Activated CD8-positive, alpha-beta memory T cell treated with anti-CD3 and anti-CD28 coated beads, Interleukin-2, amount 10 ng/mL, durations not matched to agents 7 days and 5 days (primary cell): ENCODE measurements around the gene RPS8. TPM values are rescaled to one million over a fixed set of nuclear protein-coding genes. Genes with fewer than 3 reads are reported as not detected.
"Not testable (repeated sequence)": the region's sequence is repeated elsewhere in the genome, so short reads cannot be mapped to it uniquely, and the experiment has no call there.

Experiments
- ATAC-seq: fragments of 150-1000 bp; cut with Tn5 transposase; one replicate; pipeline ENCODE4 v1.10.0; 2021; ENCODE audit warnings: moderate library complexity
- CTCF ChIA-PET: fragments of 350-600 bp; sonication (Branson Sonifier 250); formaldehyde crosslinking; loops from one replicate; lab custom pipeline; 2021; ENCODE audit warnings: antibody characterized with exemption; lab: Charles Lee
- DNase-seq: peaks from one replicate; pipeline ENCODE4 v3.0.0-alpha.2; 2020
- H3K27ac Mint-ChIP-seq: one replicate; pipeline ENCODE4 v1.8.0; 2021; ENCODE audit warnings: mild to moderate bottlenecking, mixed read lengths
- H3K27me3 Mint-ChIP-seq: one replicate; pipeline ENCODE4 v1.8.0; 2021; ENCODE audit warnings: mixed read lengths
- H3K36me3 Mint-ChIP-seq: one replicate; pipeline ENCODE4 v1.8.0; 2021; ENCODE audit warnings: mild to moderate bottlenecking, mixed read lengths
- H3K4me1 Mint-ChIP-seq: one replicate; pipeline ENCODE4 v1.8.0; 2021; ENCODE audit warnings: mixed read lengths
- H3K4me3 Mint-ChIP-seq: one replicate; pipeline ENCODE4 v1.8.0; 2021; ENCODE audit warnings: mild to moderate bottlenecking, moderate library complexity, mixed read lengths
- H3K9me3 Mint-ChIP-seq: one replicate; pipeline ENCODE4 v1.8.0; 2022; ENCODE audit warnings: low read depth, mixed read lengths
- total RNA-seq, 2 experiments: library from RNA; stranded (reverse); gene quantifications; one replicate each; pipeline ENCODE4 v1.2.3, GENCODE V29; 2021

The RPS8 gene
- total RNA-seq, result 1,000 to 10,000 TPM; 1,353 to 1,538 TPM

DNA sequence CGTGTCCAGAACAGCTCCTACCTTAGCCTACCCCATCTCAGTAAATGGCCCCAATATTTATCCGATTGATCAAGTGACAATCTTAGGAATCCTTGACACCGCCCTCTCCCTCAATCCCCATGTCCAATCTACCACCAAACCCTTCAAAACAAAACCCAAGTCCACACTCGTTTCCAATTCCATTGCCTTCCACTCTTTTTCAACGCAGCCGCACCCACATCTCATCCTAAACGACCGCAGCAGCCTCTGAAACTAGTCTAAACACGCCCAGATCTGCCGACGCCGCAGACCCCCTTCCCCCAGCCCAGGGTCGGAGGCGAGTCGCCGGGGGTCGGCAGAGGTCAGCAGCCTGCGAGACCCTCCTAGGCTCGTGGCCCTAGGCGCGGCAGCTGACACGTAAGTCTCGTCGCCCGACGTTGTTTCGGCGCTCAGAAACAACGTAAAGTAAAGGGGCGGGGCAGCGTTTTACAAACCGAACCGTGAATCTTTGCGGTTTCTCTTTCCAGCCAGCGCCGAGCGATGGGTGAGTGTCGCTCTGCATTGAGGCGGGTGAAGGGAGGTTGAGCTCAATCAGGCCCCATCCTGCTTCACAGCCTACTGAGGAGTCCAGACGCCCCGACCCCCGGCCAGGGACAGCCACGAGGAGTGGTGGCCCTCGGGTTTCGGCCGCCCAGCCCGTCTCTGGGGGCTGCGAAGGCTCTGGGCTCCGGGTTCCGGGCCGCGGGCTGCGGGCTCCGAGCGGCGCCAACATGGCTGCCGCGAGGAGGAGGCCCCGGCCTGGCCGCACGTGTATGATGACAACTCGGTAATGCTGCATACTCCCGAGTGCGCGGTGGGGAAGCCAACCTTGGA lies at the start of gene RPS8:
RPS8 (plus strand) TSS at position 463 of the 852 bp plus-strand sequence; CDS start at position 520, 57 bp downstream.
- Mint-ChIP-seq H3K36me3 (peaks cover 46% of the 10 kb centered on the region), H3K4me3 (peak within 1 kb of the TSS; percentile 93), H3K4me1 (peaks cover 37% of the 10 kb centered on the region), H3K9me3 (no peaks in the 10 kb centered on the region), H3K27ac (peak within 1 kb of the TSS; percentile 93), H3K27me3 (no peaks in the 10 kb centered on the region)
- DNase-seq, result peak; percentile 95
- peak; percentile 81 for ATAC-seq
- CTCF ChIA-PET, result interaction anchor here (0.8 to 3.3 kb wide), 11 partner anchors 10 to 528 kb away, joined by 3 to 35 read pairs (median 4); partner anchors contain the start of genes BEST4, HECTD3, KIF2C and PLK3

DNA sequence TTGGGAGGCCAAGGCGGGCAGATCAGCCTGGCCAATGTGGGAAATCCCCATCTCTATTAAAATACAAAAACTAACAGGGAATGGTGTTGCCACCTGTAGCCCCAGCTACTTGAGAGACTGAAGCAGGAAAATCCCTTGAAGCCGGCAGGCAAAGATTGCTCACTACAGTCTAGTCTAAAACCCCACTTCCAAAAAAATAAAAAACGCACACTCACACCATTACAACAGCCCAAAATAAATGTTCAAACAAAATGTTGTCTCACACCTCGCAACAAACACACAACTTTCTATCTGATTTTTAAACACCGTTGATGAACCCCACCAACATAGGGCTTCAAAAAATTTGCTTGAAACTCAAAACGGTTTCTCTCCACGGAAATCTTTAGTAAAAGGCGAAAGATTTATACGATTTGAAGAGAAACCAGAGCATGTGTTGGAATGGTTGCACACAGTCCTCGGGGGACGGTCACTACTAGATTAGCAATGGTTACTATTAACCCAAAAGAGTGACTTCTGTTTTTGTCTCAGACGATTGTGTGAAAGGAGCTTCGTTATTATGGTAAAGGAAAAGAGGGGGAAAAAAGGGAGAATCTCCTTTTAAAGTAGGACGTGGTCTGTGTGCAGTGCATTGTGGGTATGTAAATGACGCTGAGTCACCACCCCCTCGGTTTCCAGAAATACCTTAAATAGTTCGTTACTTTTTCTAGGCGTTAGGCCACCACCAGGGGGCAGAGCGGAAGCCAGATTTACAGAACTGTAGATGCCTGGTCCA lies 44.4 kb upstream of the RPS8 start, which contains the start of gene RNU5D-1:
RNU5D-1 (minus strand) TSS at position 430 of the 772 bp plus-strand sequence.
- Mint-ChIP-seq H3K9me3 (no peaks in the 10 kb centered on the region), H3K27me3 (no peaks in the 10 kb centered on the region), H3K4me1 (peaks cover 33% of the 10 kb centered on the region)

DNA sequence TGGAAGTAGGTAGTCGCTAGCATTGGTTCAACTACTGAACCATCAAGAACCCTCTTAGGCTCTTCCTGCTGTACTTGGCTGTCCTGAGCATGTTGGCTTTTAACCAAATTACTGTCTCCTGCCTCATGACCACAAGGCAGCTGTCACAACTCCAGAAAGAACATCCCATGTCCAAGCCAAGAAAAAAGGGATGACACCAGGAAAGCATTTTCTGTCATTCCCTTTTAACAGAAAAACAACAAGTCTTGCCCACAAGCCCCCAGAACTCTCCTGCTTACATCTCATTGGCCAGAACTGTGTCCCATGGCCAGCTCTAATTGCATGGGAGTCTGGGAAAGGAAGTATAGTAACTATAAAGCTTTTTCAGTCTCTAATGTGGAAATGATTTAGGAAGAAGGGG lies 42.0 kb upstream of the RPS8 start:
- Mint-ChIP-seq H3K9me3 (no peaks in the 10 kb centered on the region), H3K27me3 (no peaks in the 10 kb centered on the region), H3K27ac (no peak overlapping the region), H3K4me1 (peaks cover 23% of the 10 kb centered on the region), H3K4me3 (no peak overlapping the region), H3K36me3 (no peaks in the 10 kb centered on the region)
- DNase-seq, result no peak
- CTCF ChIA-PET, result interaction anchor here (2.0 to 7.7 kb wide), 4 partner anchors 12 to 278 kb away, joined by 7 to 60 read pairs (median 54); partner anchors contain the start of genes BEST4, HECTD3 and UROD
- no peak for ATAC-seq

More for the DNA sequence above, 44.4 kb upstream of the RPS8 start, which contains the start of gene RNU5D-1:
- peak within 1 kb of the TSS; percentile 62 for H3K4me3 Mint-ChIP-seq
- DNase-seq (peak; percentile 97), ATAC-seq (peak; percentile 84)
- CTCF ChIA-PET, result interaction anchor here (0.9 to 7.7 kb wide), 26 partner anchors 9 to 570 kb away, joined by 3 to 60 read pairs (median 7); partner anchors contain the start of genes ARMH1, BEST4, BTBD19 and EIF2B3
- peak within 1 kb of the TSS; percentile 98 for H3K27ac Mint-ChIP-seq
- H3K36me3 Mint-ChIP-seq, result no peaks in the 10 kb centered on the region

DNA sequence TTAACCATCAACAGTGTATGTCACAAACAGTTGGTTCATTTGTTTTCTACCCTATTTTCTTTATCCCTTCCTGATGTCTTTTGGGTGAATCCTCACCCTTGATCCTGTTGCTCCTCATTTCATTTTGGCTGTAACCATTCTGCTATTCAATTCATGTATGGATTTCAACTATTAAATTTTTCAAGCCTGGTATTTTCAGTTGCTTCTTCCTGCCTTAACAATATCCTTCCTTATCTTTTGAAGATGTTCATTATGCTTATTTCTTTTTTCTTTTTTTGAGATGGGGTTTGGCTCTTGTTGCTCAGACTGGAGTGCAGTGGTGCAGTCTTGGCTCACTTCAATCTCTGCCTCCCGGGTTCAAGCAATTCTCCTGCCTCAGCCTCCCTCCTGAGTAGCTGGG lies 41.6 kb upstream of the RPS8 start:
- Mint-ChIP-seq H3K36me3 (no peaks in the 10 kb centered on the region), H3K4me3 (no peak overlapping the region), H3K4me1 (peaks cover 23% of the 10 kb centered on the region), H3K9me3 (no peaks in the 10 kb centered on the region), H3K27me3 (no peaks in the 10 kb centered on the region), H3K27ac (no peak overlapping the region)
- ATAC-seq (no peak), DNase-seq (no peak)
- CTCF ChIA-PET, result interaction anchor here (0.9 to 7.7 kb wide), 4 partner anchors 12 to 60 kb away, joined by 3 to 60 read pairs (median 54); partner anchors contain the start of gene BEST4

DNA sequence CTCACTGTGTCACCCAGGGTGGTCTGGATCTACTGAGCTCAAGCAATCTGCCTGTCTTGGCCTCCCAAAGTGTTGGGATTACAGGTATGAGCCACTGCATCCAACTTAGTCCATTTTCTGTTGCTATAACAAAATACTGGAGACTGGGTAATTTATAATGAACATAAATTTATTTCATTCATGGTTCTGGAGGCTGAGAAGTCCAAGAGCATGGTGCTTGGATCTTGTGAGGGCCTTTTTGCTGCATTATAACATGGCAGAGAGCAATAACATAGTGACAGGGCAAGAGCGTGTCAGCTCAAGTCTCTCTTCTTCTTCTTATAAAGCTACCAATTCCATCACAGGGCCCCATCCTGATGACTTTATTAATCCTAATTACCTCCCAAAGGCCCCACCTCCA lies 39.3 kb upstream of the RPS8 start:
- Mint-ChIP-seq H3K4me3 (no peak overlapping the region), H3K4me1 (peaks cover 24% of the 10 kb centered on the region), H3K27me3 (no peaks in the 10 kb centered on the region), H3K9me3 (no peaks in the 10 kb centered on the region), H3K27ac (no peak overlapping the region), H3K36me3 (peaks cover 8% of the 10 kb centered on the region)
- ATAC-seq (no peak), DNase-seq (no peak)
- CTCF ChIA-PET, result interaction anchor here (0.9 to 1.6 kb wide), 3 partner anchors 10 to 85 kb away, joined by 3 to 5 read pairs (median 3); no protein-coding TSS in a partner anchor

- CTCF ChIA-PET, H3K27me3 Mint-ChIP-seq, ATAC-seq, H3K9me3 Mint-ChIP-seq, DNase-seq: not testable (repeated sequence)
- Mint-ChIP-seq H3K27ac (peak overlapping the region; percentile 92), H3K4me3 (peak overlapping the region; percentile 96), H3K36me3 (peaks cover 23% of the 10 kb centered on the region), H3K4me1 (peaks cover 31% of the 10 kb centered on the region)
These were observed 36.4 kb upstream of the RPS8 start for GRCh38 chr1:44738953-44739306.

GRCh38 chr1:44739307-44740178 lies 35.8 kb upstream of the RPS8 start, which contains the start of gene KIF2C:
Gene KIF2C (plus strand): TSS chr1:44739837. CDS start chr1:44739933, 96 bp downstream.
- peak; percentile 99 for DNase-seq

GRCh38 chr1:44740179-44740617 lies 35.1 kb upstream of the RPS8 start:
- Mint-ChIP-seq H3K36me3 (peaks cover 28% of the 10 kb centered on the region), H3K4me3 (peak overlapping the region; percentile 96), H3K27me3 (no peaks in the 10 kb centered on the region), H3K27ac (peak overlapping the region; percentile 92), H3K4me1 (peaks cover 37% of the 10 kb centered on the region), H3K9me3 (no peaks in the 10 kb centered on the region)
- ATAC-seq, result no peak
- CTCF ChIA-PET, result interaction anchor here (1.1 kb wide), 1 partner anchor 35 kb away, joined by 3 read pairs; the partner anchor contains the start of gene RPS8
- no peak for DNase-seq

More at GRCh38 chr1:44739307-44740178, 35.8 kb upstream of the RPS8 start, which contains the start of gene KIF2C:
- CTCF ChIA-PET, result interaction anchor here (1.1 kb wide), 1 partner anchor 36 kb away, joined by 3 read pairs; the partner anchor contains the start of gene RPS8
- H3K27me3 Mint-ChIP-seq, result no peaks in the 10 kb centered on the region
- H3K9me3 Mint-ChIP-seq, result no peaks in the 10 kb centered on the region
- peak within 1 kb of the TSS; percentile 92 for H3K27ac Mint-ChIP-seq
- peaks cover 35% of the 10 kb centered on the region for H3K4me1 Mint-ChIP-seq
- H3K4me3 Mint-ChIP-seq, result peak within 1 kb of the TSS; percentile 96
- peak; percentile 99 for ATAC-seq
- peaks cover 26% of the 10 kb centered on the region for H3K36me3 Mint-ChIP-seq

DNA sequence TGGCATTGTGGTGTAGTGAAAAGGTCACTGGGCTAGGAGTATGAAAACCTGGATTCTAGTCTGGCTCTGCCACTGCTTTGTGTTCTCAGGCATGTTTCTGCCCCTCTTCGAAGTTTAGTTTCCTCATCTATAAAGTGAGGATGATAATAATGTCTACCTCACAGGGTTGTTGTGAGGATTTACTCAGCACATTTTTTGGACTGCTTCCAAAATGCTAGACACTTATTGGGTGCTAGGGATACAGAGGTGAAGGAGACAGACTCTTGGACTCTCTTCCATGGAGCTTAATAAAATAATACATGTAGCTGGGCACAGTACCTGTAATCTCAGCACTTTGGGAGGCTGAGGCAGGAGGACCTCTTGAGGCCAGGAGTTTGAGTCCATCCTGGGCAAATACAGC lies 32.1 kb upstream of the RPS8 start:
- Mint-ChIP-seq H3K4me1 (peaks cover 52% of the 10 kb centered on the region), H3K36me3 (peaks cover 46% of the 10 kb centered on the region), H3K4me3 (peak overlapping the region; percentile 29), H3K27me3 (no peaks in the 10 kb centered on the region), H3K27ac (peak overlapping the region; percentile 21), H3K9me3 (no peaks in the 10 kb centered on the region)
- no peak for ATAC-seq
- CTCF ChIA-PET, result interaction anchor here (0.7 to 2.6 kb wide), 5 partner anchors 12 to 57 kb away, joined by 3 to 11 read pairs (median 3); partner anchors contain the start of genes PLK3, RNU5D-1 and RPS8
- DNase-seq, result no peak

DNA sequence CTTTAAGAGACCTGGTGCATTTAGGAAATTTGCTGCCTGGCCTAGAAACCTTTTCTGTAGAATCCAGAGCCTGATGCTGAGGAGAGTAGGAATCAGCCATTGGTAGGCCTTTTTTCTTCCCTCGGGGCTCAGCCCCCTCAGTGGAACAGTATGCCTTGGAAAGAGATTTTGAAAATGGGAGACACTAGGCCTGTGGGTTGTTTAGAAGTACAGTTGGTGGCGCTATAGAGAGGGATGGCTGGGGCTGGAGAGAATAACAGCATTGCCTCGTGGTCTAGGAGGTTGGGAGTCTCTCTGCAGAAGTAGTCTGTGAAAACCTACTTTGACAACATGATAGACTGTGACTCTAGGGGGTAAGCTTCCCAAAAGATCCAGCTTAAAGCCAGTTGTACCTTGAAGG lies 27.5 kb upstream of the RPS8 start:
- ATAC-seq, result no peak

DNA sequence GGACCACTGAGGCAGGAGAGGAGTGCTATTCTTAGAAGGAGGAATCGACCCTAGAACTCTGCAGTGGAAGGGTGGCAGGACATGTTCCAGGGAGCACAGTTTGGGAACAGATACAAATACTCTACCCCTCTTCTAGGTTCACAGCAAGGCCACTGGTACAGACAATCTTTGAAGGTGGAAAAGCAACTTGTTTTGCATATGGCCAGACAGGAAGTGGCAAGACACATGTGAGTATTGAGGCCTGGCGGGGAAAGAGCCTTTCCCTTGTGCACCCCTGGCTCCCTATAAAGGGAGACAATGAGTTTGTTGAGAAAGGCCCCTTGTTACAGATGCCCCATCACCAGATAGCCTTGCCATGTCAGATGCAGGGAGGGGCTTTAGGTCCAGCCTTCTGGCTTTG lies 17.9 kb upstream of the RPS8 start:
- ATAC-seq (no peak), DNase-seq (no peak)
- Mint-ChIP-seq H3K36me3 (peaks cover 75% of the 10 kb centered on the region), H3K27me3 (no peaks in the 10 kb centered on the region), H3K4me1 (peaks cover 15% of the 10 kb centered on the region), H3K4me3 (no peak overlapping the region), H3K27ac (peak overlapping the region; percentile 63), H3K9me3 (no peaks in the 10 kb centered on the region)
- CTCF ChIA-PET, result no interaction called here

More for the DNA sequence above, 27.5 kb upstream of the RPS8 start:
- CTCF ChIA-PET, result interaction anchor here (1.8 to 2.0 kb wide), 2 partner anchors 11 to 17 kb away, joined by 4 to 7 read pairs; partner anchors contain the start of gene RNU5D-1
- peaks cover 28% of the 10 kb centered on the region for H3K4me1 Mint-ChIP-seq
- H3K27me3 Mint-ChIP-seq, result no peaks in the 10 kb centered on the region
- no peaks in the 10 kb centered on the region for H3K9me3 Mint-ChIP-seq
- no peak overlapping the region for H3K4me3 Mint-ChIP-seq
- no peak for DNase-seq
- no peak overlapping the region for H3K27ac Mint-ChIP-seq
- H3K36me3 Mint-ChIP-seq, result peaks cover 49% of the 10 kb centered on the region

GRCh38 chr1:44759077-44759476 lies 16.3 kb upstream of the RPS8 start:
- peaks cover 15% of the 10 kb centered on the region for H3K4me1 Mint-ChIP-seq

More at GRCh38 chr1:44759077-44759476, 16.3 kb upstream of the RPS8 start:
- Mint-ChIP-seq H3K9me3 (no peaks in the 10 kb centered on the region), H3K4me3 (no peak overlapping the region), H3K27ac (no peak overlapping the region), H3K27me3 (no peaks in the 10 kb centered on the region), H3K36me3 (peaks cover 77% of the 10 kb centered on the region)
- CTCF ChIA-PET, result interaction anchor here (1.0 to 1.5 kb wide), 3 partner anchors 12 to 28 kb away, joined by 3 to 4 read pairs (median 3); partner anchors contain the start of gene RNU5D-1
- ATAC-seq (no peak), DNase-seq (no peak)
